SK-N-SH (cell line): ENCODE measurements around the gene RSRC2.
"Not testable (repeated sequence)": the region's sequence is repeated elsewhere in the genome, so short reads cannot be mapped to it uniquely, and the experiment has no call there.

Experiments used
- CTCF ChIP-seq: fragments of 200-600 bp; sonication (generic); IDR thresholded peaks from 2 replicates; pipeline ENCODE4 v1.6.1; 2017; ENCODE audit warnings: antibody characterized with exemption, mild to moderate bottlenecking, moderate library complexity
- EP300 ChIP-seq, 2 experiments: IDR thresholded peaks; 2 replicates each; pipeline versions ENCODE4 v1.4.0 to v1.6.1; 2012; ENCODE audit warnings: borderline replicate concordance in 1 of 2, low read depth in 1 of 2, low read length in 1 of 2
- EZH2phosphoT487 ChIP-seq: fragments of 200-600 bp; sonication (generic); IDR thresholded peaks from 2 replicates; pipeline ENCODE4 v1.6.1; 2017; ENCODE audit warnings: low read depth, mixed run types, mild to moderate bottlenecking, antibody characterized with exemption, moderate library complexity, borderline replicate concordance
- FOXJ3 ChIP-seq: sonication (generic); formaldehyde crosslinking; IDR thresholded peaks from 2 replicates; pipeline ENCODE4 v1.5.1; 2020; ENCODE audit warnings: mild to moderate bottlenecking, missing genetic modification reagents
- POLR2AphosphoS5 ChIP-seq: IDR thresholded peaks from 2 replicates; pipeline ENCODE4 v1.6.1; 2012; ENCODE audit warnings: low read depth, low read length
- RCOR1 ChIP-seq: fragments of 150-350 bp; IDR thresholded peaks from 2 replicates; pipeline ENCODE4 v1.6.1; 2017; ENCODE audit warnings: antibody characterized with exemption, low read length
- TAF1 ChIP-seq: IDR thresholded peaks from 2 replicates; pipeline ENCODE4 v1.6.1; 2012; ENCODE audit warnings: low read depth, mild to moderate bottlenecking, low read length, moderate library complexity, borderline replicate concordance
- YY1 ChIP-seq: IDR thresholded peaks from 2 replicates; pipeline ENCODE4 v1.4.0; 2012; ENCODE audit warnings: low read depth, mild to moderate bottlenecking
- TF ChIP-seq, protein P1 (sequence below): IDR thresholded peaks from 2 replicates; pipeline ENCODE4 v1.6.1; 2012; ENCODE audit warnings: mild to moderate bottlenecking, low read depth, low read length, moderate library complexity
- TF ChIP-seq, protein P2 (sequence below): IDR thresholded peaks from 2 replicates; pipeline ENCODE4 v1.4.0; 2012; ENCODE audit warnings: low read depth, borderline replicate concordance

GRCh38 chr12:122566816-122567215 is 40.1 kb upstream of the RSRC2 start:
- not testable (repeated sequence) for TF ChIP-seq CTCF; RCOR1; EP300 (IDR thresholded peaks at IDR 0.05; ENCODE audit: borderline replicate concordance in 1 of 2, low read depth in 1 of 2, low read length in 1 of 2); POLR2AphosphoS5; YY1; FOXJ3 (CRISPR knock-in tag); EZH2phosphoT487; TAF1
- TF ChIP-seq, protein P1, sequence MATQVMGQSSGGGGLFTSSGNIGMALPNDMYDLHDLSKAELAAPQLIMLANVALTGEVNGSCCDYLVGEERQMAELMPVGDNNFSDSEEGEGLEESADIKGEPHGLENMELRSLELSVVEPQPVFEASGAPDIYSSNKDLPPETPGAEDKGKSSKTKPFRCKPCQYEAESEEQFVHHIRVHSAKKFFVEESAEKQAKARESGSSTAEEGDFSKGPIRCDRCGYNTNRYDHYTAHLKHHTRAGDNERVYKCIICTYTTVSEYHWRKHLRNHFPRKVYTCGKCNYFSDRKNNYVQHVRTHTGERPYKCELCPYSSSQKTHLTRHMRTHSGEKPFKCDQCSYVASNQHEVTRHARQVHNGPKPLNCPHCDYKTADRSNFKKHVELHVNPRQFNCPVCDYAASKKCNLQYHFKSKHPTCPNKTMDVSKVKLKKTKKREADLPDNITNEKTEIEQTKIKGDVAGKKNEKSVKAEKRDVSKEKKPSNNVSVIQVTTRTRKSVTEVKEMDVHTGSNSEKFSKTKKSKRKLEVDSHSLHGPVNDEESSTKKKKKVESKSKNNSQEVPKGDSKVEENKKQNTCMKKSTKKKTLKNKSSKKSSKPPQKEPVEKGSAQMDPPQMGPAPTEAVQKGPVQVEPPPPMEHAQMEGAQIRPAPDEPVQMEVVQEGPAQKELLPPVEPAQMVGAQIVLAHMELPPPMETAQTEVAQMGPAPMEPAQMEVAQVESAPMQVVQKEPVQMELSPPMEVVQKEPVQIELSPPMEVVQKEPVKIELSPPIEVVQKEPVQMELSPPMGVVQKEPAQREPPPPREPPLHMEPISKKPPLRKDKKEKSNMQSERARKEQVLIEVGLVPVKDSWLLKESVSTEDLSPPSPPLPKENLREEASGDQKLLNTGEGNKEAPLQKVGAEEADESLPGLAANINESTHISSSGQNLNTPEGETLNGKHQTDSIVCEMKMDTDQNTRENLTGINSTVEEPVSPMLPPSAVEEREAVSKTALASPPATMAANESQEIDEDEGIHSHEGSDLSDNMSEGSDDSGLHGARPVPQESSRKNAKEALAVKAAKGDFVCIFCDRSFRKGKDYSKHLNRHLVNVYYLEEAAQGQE = not testable (repeated sequence)
- TF ChIP-seq, protein P2, sequence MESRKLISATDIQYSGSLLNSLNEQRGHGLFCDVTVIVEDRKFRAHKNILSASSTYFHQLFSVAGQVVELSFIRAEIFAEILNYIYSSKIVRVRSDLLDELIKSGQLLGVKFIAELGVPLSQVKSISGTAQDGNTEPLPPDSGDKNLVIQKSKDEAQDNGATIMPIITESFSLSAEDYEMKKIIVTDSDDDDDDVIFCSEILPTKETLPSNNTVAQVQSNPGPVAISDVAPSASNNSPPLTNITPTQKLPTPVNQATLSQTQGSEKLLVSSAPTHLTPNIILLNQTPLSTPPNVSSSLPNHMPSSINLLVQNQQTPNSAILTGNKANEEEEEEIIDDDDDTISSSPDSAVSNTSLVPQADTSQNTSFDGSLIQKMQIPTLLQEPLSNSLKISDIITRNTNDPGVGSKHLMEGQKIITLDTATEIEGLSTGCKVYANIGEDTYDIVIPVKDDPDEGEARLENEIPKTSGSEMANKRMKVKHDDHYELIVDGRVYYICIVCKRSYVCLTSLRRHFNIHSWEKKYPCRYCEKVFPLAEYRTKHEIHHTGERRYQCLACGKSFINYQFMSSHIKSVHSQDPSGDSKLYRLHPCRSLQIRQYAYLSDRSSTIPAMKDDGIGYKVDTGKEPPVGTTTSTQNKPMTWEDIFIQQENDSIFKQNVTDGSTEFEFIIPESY = not testable (repeated sequence)
